CD4-positive, alpha-beta T cell treated with Interleukin-1 beta for 1 hour (primary cell): ENCODE data around the gene SOX18.

Experiments
- DNase-seq, 2 donors: peaks; one replicate each; pipeline ENCODE4 v3.0.0-alpha.2; 2020 to 2022

SOX18 gene

GRCh38 chr20:64080013-64080812, 30.8 kb upstream of the SOX18 start, which contains the start of gene OPRL1:
Gene OPRL1 (plus strand): TSS chr20:64080082. CDS start chr20:64092721, 12,639 bp downstream.
- peak; percentile 46 to 52 for DNase-seq

GRCh38 chr20:64079273-64080012, 30.0 kb upstream of the SOX18 start, which contains the start of gene RGS19:
Gene RGS19 (minus strand): TSS chr20:64079518. CDS start chr20:64076886, 2,632 bp downstream.
- peak; percentile 76 to 87 for DNase-seq

DNA sequence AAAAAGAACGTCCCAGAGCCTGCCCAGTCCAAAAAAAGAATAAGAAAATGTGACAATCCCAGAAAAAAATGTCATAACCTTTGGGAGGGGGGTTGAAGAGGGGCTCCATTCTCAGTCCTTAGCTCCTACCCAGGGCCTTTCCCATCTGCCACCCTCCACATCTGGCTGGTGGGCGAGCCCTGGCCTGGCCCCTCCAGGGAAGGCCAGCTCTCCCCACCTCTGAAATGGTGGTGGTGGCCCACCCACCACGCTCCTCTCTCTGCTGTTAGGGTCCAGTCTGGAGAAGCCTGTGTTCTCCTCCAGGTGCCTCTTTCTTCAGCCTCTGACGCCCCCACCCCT, 29.5 kb upstream of the SOX18 start:
- no peak for DNase-seq

DNA sequence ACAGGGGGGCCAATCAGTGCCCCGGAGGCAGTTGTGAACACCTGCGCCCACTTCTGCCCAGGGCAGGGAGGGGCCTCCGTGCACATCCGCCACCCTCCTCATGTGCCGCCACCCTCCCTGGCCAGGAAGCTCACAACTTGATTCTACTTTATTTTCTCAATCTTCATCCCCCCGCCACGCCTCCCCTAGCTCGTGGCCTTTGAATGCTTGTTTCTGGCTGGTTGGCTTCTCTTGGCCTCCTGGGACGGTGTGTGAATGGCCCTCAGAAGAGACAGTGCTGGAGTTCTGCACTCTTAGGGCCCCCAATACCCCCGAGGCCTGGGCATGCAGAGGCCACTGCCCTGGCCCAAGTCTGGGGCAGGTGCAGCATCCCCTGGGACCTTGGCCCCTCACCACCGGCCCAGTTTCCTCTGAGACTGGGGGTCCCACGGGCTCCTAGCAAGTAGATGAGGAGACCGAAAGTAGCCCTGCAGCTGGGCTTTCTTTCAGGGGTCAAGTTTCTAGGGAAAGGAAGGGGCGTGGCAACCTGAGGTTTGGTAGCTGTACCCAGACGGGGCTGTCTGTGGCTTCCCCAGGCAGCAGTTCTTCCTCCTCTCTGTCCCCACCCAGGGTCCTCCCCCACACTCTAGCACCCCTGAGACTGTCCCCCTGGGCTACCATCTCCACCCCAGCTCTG, 28.6 kb upstream of the SOX18 start:
- DNase-seq: peak; percentile 62 to 66

GRCh38 chr20:64077541-64077875, 28.1 kb upstream of the SOX18 start:
- DNase-seq: no peak

DNA sequence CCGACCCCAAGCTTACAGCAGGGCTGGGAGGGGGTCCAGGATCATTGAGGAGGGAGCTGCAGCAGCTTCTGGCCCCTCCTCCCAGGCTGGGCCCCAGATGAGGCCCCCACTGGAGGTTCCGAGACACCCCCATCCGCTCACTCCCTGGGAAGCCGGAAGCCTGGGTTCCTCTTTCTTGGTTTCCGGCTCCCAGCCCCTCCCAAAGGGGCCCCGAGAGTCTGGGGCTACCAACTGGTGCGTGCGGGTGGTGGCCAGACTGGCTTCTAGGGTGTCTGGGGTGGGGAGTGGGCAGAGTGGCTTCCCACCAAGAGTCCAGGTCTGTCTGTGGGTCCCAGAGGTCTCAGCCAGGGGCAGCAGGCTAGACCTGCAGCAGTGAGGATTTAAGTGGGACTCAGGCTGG, 27.7 kb upstream of the SOX18 start:
- DNase-seq: peak; percentile 37 to 61

DNA sequence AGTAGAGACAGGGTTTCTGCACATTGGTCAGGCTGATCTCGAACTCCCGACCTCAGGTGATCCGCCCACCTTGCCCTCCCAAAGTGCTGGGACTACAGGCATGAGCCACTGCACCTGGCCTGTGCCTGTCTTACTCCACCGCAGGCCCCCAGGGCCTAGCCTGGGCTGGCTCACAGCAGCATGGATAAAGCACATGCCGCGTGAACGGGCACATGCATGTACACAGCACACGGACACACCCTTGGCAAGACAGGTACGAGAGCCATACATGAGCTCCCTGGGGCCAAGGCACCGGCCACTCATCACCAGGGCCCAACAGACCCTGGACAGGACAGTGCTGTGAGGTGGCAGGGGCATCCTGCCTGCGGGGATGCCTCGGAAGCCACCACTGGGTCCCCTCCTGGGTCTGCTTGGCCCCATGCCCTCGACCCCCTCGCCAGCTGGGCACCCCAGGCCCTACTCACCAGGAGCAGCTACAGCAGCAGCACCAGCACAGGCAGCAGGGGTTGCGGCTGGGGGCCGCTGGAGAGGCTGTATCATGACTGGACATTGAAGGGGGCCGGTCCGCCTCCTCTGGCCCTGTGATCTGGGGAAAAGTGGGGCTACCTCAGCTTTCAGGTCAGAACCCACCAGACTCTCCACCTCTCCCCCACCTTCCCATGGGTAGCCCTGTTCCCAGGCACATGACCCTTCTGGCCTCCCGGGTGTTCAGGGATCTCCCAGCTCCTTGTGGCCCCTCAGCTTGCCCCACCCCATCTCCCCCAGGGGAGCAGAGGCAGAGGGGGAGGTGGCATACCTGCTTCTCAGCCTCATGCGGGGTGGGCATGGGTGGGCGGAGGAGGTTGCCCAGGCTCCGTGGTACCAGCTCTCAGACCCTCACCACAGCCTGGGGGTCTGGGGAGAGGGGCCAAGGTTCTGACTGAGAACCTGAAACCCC, 26.9 kb upstream of the SOX18 start:
- no peak for DNase-seq

DNA sequence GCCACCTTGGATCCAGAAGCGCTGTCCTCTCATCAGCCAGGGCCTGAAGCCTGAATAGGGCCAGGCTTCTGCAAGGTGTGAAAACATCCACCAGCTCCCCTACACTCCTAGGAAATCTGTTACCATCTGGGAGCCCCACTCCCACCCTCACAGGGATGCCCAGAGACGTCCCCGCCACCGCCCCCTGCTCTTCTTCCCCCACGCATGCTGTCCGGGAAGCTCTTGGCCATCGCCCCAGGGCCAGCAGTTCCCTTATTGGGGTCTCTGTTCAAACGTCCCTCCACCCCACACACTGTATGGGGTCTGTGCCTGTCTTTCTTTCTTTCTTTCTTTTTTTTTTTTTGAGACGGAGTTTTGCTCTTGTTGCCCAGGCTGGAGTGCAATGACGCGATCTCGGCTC, 26.1 kb upstream of the SOX18 start:
- DNase-seq: no peak

DNA sequence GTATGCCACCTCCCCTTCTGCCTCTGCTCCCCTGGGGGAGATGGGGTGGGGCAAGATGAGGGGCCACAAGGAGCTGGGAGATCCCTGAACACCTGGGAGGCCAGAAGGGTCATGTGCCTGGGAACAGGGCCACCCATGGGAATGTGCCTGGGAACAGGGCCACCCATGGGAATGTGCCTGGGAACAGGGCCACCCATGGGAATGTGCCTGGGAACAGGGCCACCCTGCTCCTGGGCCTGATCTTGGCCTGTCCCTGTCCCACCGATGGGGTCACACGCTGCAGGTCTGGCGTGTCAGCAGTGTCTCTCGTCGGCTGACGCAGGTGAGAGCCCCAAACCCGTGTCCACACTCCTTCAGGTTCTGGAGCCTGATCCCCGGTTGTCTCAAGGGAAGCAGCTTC, 25.5 kb upstream of the SOX18 start:
- no peak for DNase-seq

- no peak for DNase-seq
These were observed 24.8 kb upstream of the SOX18 start for GRCh38 chr20:64074184-64074789.

GRCh38 chr20:64073476-64074183, 24.2 kb upstream of the SOX18 start:
- no peak for DNase-seq

GRCh38 chr20:64072498-64073063, 23.1 kb upstream of the SOX18 start:
- no peak for DNase-seq

- DNase-seq: no peak
These were observed 22.2 kb upstream of the SOX18 start for GRCh38 chr20:64071341-64072332.

DNA sequence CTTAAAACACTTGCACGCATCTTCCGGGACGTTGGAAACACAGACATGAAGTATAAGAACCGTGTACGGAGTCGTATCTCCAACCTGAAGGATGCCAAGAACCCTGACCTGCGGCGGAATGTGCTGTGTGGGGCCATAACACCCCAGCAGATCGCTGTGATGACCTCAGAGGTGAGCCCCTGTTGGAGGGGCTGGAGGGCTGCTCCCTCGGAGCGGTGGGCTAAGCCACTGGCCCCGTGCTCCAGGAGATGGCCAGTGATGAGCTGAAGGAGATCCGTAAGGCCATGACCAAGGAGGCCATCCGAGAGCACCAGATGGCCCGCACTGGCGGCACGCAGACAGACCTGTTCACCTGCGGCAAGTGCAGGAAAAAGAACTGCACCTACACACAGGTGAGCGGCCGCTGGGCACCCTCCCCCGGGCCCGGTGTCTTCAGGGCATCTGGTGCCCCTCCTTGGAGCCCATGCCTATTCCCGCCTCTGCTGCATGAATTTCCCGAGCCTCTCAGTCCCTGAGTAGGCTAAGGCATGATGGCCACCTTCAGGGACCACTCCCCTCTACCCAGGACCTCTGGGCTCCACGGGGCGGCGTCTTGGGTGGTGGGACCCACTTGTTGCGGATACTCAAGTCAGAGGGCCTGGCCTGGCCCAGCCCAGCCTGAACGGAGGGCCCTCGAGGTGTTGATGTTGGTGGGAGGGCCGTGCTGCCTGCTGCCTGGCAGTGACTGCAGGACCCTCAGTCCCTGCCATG, 21.0 kb upstream of the SOX18 start:
- DNase-seq: no peak

DNA sequence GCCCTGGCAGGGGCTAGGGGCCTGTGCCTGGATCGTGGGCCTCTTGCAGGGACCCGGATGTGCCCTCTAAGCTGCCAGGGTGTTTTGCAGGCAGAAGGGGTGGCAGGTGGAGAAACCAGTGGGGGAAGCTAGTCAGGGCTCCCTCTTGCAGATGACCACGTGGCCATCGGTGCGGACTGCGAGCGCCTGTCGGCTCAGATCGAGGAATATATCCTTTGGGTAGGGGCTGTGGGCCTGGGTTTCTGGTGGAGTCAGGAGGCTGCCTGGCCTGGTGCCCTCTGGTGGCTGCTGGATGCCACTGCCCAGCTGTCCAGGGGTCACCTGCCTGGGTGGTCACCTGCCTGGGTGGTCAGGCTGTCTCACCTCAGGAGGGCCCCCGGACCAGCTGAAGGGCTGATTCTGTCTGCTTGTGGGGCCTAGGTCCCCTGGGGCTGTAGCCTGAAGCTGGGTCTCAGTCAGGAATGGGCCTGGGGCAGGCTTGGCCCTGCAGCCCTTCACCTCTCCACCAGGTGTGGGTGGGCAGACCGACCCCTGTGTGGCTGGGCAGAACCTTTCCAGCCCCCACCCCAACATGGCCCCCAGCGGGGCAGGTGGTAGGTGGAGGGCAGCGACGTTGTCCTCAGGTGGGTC, 20.3 kb upstream of the SOX18 start:
- peak in 1 of 2 donors; percentile 29 for DNase-seq

GRCh38 chr20:64069209-64069613, 19.8 kb upstream of the SOX18 start:
- no peak for DNase-seq

DNA sequence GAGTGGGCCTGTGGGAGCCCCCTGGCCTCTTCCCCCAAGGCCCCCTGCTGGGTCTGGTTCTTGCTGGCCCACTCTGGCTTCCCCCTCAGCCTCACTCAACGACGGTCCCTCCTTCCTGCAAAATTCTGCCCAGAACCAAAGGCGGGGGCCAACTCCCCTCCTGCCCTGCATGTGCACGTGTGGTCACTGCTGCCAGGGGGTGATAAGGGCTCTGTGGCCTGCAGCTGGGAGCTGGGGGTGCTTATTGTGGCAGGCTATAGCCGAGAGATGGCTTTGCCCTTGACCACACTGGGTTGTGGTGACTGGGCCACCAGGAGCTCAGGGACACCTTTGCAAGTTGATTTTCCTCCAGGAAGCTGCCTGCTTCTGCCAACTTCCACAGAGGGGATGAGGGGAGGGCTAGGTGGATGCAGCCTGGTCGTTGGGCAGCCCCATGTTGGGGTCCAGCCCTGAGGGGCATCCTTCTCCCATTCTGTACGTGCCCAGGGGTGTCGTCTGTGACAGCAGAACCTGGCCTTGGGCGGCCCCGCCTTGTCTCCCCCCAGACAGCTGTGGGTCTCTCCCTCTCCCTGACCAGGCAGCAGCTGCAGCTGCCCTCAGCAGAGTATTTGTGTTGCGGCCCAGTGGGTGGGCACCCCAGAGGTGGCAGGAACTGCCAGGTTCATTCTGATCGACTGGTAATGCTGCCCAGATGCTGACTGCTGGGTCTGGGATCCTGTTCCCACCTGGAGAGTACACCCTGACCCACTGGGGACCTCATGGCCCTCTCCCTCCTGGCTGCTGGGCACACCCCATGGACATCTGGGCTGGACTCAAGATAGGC, 19.2 kb upstream of the SOX18 start:
- no peak for DNase-seq
